BE2C (cell line): ENCODE results near the gene CDC42.
"Not testable (repeated sequence)": the region's sequence is repeated elsewhere in the genome, so short reads cannot be mapped to it uniquely, and the experiment has no call there.

Source experiments
- DNase-seq: peaks from one replicate; pipeline ENCODE4 v3.0.0-alpha.2; 2020
- H3K27me3 ChIP-seq: fragments of 250-450 bp; sonication (Bioruptor Pico); 2 replicates; pipeline ENCODE4 v1.5.1; 2020; ENCODE audit warnings: mild to moderate bottlenecking
- H3K36me3 ChIP-seq: fragments of 250-450 bp; sonication (Bioruptor Pico); 2 replicates; pipeline ENCODE4 v1.5.1; 2020; ENCODE audit warnings: mild to moderate bottlenecking
- H3K4me1 ChIP-seq: fragments of 250-450 bp; sonication (Bioruptor Pico); 2 replicates; pipeline ENCODE4 v1.5.1; 2020
- H3K4me3 ChIP-seq: 2 replicates; pipeline ENCODE4 v1.5.1; 2011; ENCODE audit warnings: low read depth, low read length
- H3K9me3 ChIP-seq: fragments of 250-450 bp; sonication (Bioruptor Pico); 2 replicates; pipeline ENCODE4 v1.5.1; 2020
- CTCF ChIP-seq: IDR thresholded peaks from 2 replicates; pipeline ENCODE4 v1.5.1; 2012; ENCODE audit warnings: mild to moderate bottlenecking, low read depth, low read length

Gene CDC42

DNA sequence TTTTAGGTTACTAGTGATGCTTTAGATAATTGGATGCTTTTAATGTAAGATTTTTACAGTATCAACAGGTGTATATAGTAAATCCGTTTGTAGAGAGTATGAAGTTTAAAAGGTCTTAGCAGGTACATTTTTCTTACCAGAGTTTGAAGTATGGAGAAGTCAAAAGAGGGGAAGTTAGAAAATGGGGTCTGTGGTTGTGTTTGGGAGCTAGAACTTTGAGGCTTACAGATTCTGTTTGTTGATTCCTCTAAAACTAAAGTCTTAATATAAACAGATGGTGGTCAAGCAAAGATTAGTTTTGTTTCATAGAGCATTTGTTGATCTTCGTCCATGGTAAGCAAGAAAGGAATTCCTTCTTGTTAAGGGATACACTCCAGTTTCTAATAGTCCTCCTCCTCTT, 35.8 kb downstream of the CDC42 start:
- Histone ChIP-seq H3K27me3 (no peaks in the 10 kb centered on the region), H3K36me3 (peaks cover 13% of the 10 kb centered on the region), H3K4me1 (no peaks in the 10 kb centered on the region), H3K9me3 (no peaks in the 10 kb centered on the region), H3K4me3 (no peak overlapping the region)
- TF ChIP-seq CTCF = no peak
- no peak for DNase-seq

GRCh38 chr1:22089134-22089571, 36.6 kb downstream of the CDC42 start:
- TF ChIP-seq CTCF = no peak
- H3K4me3 ChIP-seq = no peak overlapping the region
- peaks cover 13% of the 10 kb centered on the region for H3K36me3 ChIP-seq
- DNase-seq = no peak
- H3K9me3 ChIP-seq = no peaks in the 10 kb centered on the region
- H3K4me1 ChIP-seq = no peaks in the 10 kb centered on the region
- no peaks in the 10 kb centered on the region for H3K27me3 ChIP-seq

DNA sequence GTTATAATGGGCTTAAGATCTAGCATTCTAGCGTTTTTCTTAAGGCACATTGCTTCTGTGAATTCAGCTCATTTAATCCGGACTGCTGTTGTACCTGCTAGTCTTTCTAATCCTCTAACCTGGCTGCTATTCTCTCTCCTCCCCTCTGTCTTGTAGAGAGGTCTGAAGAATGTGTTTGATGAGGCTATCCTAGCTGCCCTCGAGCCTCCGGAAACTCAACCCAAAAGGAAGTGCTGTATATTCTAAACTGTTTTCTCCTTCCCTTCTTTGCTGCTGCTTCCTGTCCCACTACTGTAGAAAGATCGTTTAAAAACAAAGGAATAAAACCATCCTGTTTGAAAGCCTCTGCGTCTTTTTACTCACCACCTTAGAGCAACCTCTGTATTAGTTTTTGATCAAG, 37.3 kb downstream of the CDC42 start:
- DNase-seq = no peak
- Histone ChIP-seq H3K9me3 (no peaks in the 10 kb centered on the region), H3K27me3 (no peaks in the 10 kb centered on the region), H3K4me1 (no peaks in the 10 kb centered on the region), H3K36me3 (peaks cover 13% of the 10 kb centered on the region), H3K4me3 (no peak overlapping the region)
- TF ChIP-seq CTCF = no peak

- H3K4me1 ChIP-seq = no peaks in the 10 kb centered on the region
Observed at GRCh38 chr1:22090867-22091266, 38.4 kb downstream of the CDC42 start.

DNA sequence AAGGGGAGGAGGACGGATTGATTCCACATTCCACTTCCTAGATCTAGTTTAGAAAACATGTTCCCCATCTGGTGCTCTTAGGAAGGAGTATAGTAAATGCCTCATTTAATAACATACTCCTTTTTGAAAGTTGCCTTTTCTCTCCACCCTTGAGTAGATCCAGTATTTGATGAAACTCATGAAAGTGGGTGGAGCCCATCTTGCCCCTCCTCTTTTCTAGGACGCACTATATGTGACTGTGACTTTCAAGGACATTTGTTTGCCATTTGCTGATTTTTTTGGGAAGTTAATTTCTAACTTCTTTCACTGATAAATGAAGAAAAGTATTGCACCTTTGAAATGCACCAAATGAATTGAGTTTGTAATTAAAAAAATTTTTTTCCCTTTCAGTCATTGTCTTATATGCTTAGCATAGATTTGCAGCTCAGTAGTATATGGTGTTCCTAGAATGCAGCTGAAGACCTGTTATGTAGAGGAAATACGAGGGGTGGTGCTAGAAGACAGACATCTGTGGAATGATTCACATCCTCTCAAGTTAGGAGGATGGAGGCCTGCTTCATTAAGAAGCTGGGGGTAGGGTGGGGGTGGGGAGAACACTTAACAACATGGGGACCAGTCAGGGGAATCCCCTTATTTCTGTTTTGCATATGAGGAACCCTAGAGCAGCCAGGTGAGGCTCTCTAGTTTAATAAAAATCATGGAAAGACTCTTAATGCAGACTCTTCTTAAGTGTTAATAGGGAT, 39.7 kb downstream of the CDC42 start:
- not testable (repeated sequence) for H3K4me3 ChIP-seq, H3K27me3 ChIP-seq, H3K9me3 ChIP-seq, H3K4me1 ChIP-seq, H3K36me3 ChIP-seq, DNase-seq

More at GRCh38 chr1:22090867-22091266, 38.4 kb downstream of the CDC42 start:
- Histone ChIP-seq H3K9me3 (no peaks in the 10 kb centered on the region), H3K4me3 (no peak overlapping the region), H3K36me3 (peaks cover 13% of the 10 kb centered on the region), H3K27me3 (no peaks in the 10 kb centered on the region)
- TF ChIP-seq CTCF = no peak
- DNase-seq = no peak

DNA sequence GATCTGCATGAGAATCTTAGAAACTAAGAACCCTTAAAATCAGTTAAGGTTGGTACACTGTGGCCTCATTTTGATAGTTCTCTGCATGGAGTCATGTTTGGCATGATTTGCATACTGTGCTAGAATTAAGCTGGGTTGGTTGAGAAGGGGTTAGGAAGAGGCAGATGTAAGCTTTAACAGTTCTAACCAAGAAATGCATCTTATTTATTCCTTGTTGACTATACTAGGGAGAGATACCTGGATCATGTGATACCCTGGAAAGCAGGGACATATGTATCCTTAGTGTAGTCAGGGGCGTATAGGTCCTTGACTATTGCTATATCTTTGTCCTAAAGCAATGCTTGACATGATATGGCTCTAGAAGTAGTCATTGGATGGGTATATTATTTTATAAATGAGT, 41.0 kb downstream of the CDC42 start:
- peaks cover 8% of the 10 kb centered on the region for H3K36me3 ChIP-seq
- no peak overlapping the region for H3K4me3 ChIP-seq
- H3K4me1 ChIP-seq = no peaks in the 10 kb centered on the region
- DNase-seq = no peak
- H3K9me3 ChIP-seq = no peaks in the 10 kb centered on the region
- no peaks in the 10 kb centered on the region for H3K27me3 ChIP-seq
- TF ChIP-seq CTCF = no peak
